ENCODE measurements around the gene RYR3. TPM values are rescaled to one million over a fixed set of nuclear protein-coding genes. Genes with fewer than 3 reads are reported as not detected.
A peak's percentile ranks its signal among the peaks of the same experiment; 100 is the strongest.

Gene RYR3
- total RNA-seq, 4 donors from 2014 or later, result 3.7 to 7.2 (median 4.5) TPM

DNA sequence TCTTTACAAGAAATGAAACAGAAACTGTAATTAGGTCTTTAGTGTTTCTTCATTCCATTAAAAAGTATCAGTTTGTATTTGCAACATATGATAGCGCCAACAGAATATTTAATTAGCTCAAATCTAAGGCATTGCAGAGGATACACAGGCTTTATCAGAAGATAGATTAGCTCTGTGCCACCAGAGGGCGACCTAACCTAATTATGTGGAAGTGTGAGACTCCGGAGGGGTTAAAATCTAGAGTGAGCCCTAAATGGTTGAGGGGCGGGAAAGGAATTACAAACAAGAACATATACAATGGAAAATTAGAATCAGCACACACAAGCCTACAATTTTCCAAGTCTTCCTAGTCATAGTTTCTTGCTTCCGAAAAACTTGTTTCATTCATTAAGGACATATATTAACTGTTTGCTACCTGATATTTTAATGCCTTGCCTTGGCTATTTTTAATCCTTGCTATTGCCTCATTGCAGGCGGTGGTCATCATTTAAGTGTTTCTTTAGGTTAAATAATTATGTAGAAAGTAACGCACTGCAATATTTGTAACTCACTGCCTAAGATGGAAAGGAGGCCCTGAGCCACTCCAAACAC lies 18.0 kb upstream of the RYR3 start:
- WGBS, result 20% methylated on average over 7 of the region's 7 CpGs
- Histone ChIP-seq H3K27ac (replicated peaks in 1 of 4) (no peak overlapping the region), H3K4me1 (peaks cover 0 to 6% (median 3%) of the 10 kb centered on the region in 4 donors), H3K4me3 (no peak overlapping the region), H3K27me3 (no peaks in the 10 kb centered on the region), H3K9me3 (no peaks in the 10 kb centered on the region), H3K36me3 (no peaks in the 10 kb centered on the region)
- intact Hi-C loops (cut with DNase I), result loop anchor here (5.0 kb wide), 1 partner anchor 409 kb away; no protein-coding TSS in a partner anchor
- peak; percentile 82 for DNase-seq (ENCODE audit: extremely low spot score)
- TF ChIP-seq CTCF (IDR thresholded peaks at IDR 0.05) (peak; percentile 60 to 63 (median 63)), POLR2A (IDR thresholded peaks at IDR 0.05; ENCODE audit: low read depth) (no peak), POLR2AphosphoS5 (IDR thresholded peaks at IDR 0.05) (no peak)

DNA sequence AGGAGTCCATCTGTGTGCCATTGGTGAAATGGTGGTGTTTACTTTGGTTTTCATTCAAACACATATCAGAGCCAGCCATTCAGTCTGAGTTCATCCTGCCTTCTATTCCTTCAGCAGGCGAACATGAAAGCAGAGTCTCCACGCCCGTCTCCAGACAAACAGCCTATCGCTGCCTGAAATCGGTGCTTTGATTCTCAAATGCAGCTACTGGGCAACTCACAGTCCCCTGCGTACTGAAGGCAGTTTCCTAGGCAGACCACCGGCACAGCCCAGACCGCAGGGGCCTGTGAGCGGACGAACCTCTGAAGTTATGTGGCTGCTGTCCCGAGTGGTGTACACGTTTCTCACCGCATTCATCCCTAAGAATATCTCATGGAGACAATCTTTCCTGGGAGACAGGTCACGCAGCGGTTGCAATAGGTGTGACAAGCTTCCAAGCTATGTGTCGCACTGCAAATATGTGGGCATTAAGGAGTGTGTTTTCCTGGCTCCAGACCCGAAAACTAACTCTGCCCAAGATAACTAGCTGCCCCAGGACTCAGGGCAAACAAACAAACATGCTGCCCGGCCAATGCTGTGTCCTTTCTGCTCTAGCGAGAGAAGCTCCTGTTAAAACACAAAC lies 16.9 kb upstream of the RYR3 start:
- H3K27ac ChIP-seq (replicated peaks in 1 of 4), result no peak overlapping the region
- no peaks in the 10 kb centered on the region for H3K9me3 ChIP-seq
- intact Hi-C loops (cut with DNase I), result loop anchor here (5.0 kb wide), 1 partner anchor 408 kb away; no protein-coding TSS in a partner anchor
- no peaks in the 10 kb centered on the region for H3K27me3 ChIP-seq
- WGBS, result 54% methylated on average over 19 of the region's 19 CpGs
- peak overlapping the region in 1 of 4 donors; percentile 4 for H3K4me3 ChIP-seq
- peaks cover 0 to 6% (median 3%) of the 10 kb centered on the region in 4 donors for H3K4me1 ChIP-seq
- TF ChIP-seq POLR2A (IDR thresholded peaks at IDR 0.05; ENCODE audit: low read depth) (no peak), CTCF (IDR thresholded peaks at IDR 0.05) (no peak), POLR2AphosphoS5 (IDR thresholded peaks at IDR 0.05) (no peak)
- peak; percentile 50 for DNase-seq (ENCODE audit: extremely low spot score)
- H3K36me3 ChIP-seq, result no peaks in the 10 kb centered on the region

GRCh38 chr15:33296050-33296449 lies 14.7 kb upstream of the RYR3 start:
- Histone ChIP-seq H3K27ac (replicated peaks in 1 of 4) (no peak overlapping the region), H3K36me3 (no peaks in the 10 kb centered on the region), H3K4me1 (peaks cover 0 to 6% (median 3%) of the 10 kb centered on the region in 4 donors), H3K9me3 (no peaks in the 10 kb centered on the region), H3K27me3 (no peaks in the 10 kb centered on the region), H3K4me3 (no peak overlapping the region)
- peak; percentile 26 for DNase-seq (ENCODE audit: extremely low spot score)
- intact Hi-C loops (cut with DNase I), result no loop called here
- TF ChIP-seq POLR2A (IDR thresholded peaks at IDR 0.05; ENCODE audit: low read depth) (no peak), CTCF (IDR thresholded peaks at IDR 0.05) (no peak), POLR2AphosphoS5 (IDR thresholded peaks at IDR 0.05) (no peak), EP300 (IDR thresholded peaks at IDR 0.05) (no peak)

- no peaks in the 10 kb centered on the region for H3K36me3 ChIP-seq
- TF ChIP-seq EP300 (IDR thresholded peaks at IDR 0.05), result no peak
- no peak for TF ChIP-seq POLR2A (IDR thresholded peaks at IDR 0.05; ENCODE audit: low read depth)
- no peak overlapping the region for H3K27ac ChIP-seq (replicated peaks in 1 of 4)
- peak; percentile 55 for DNase-seq (ENCODE audit: extremely low spot score)
- H3K27me3 ChIP-seq, result no peaks in the 10 kb centered on the region
- intact Hi-C loops (cut with DNase I), result no loop called here
- H3K4me1 ChIP-seq, result peaks cover 0 to 6% (median 3%) of the 10 kb centered on the region in 4 donors
- H3K4me3 ChIP-seq, result no peak overlapping the region
- WGBS, result 92% methylated on average over 2 of the region's 2 CpGs
- no peaks in the 10 kb centered on the region for H3K9me3 ChIP-seq
Observed at GRCh38 chr15:33296856-33297255, 13.9 kb upstream of the RYR3 start.

GRCh38 chr15:33298631-33299030 lies 12.1 kb upstream of the RYR3 start:
- no peak for DNase-seq (ENCODE audit: extremely low spot score)
- H3K4me1 ChIP-seq, result no peaks in the 10 kb centered on the region
- H3K27me3 ChIP-seq, result no peaks in the 10 kb centered on the region
- H3K27ac ChIP-seq (replicated peaks in 1 of 4), result no peak overlapping the region
- no peak overlapping the region for H3K4me3 ChIP-seq
- intact Hi-C loops (cut with DNase I), result no loop called here
- no peaks in the 10 kb centered on the region for H3K9me3 ChIP-seq
- TF ChIP-seq EP300 (IDR thresholded peaks at IDR 0.05), result no peak
- TF ChIP-seq POLR2A (IDR thresholded peaks at IDR 0.05; ENCODE audit: low read depth), result no peak
- TF ChIP-seq POLR2AphosphoS5 (IDR thresholded peaks at IDR 0.05), result no peak
- TF ChIP-seq CTCF (IDR thresholded peaks at IDR 0.05), result no peak
- H3K36me3 ChIP-seq, result no peaks in the 10 kb centered on the region
- 93% methylated on average over 4 of the region's 4 CpGs for WGBS

Data from esophagus muscularis mucosa (tissue), 4 donors.